DND-41 (cell line): ENCODE data around the gene TEX11.
"Not testable (repeated sequence)": the region's sequence is repeated elsewhere in the genome, so short reads cannot be mapped to it uniquely, and the experiment has no call there.

Experiments used
- EZH2 ChIP-seq: IDR thresholded peaks from 3 replicates; pipeline ENCODE4 v1.6.1; 2012; ENCODE audit warnings: borderline replicate concordance, low read depth, mild to moderate bottlenecking, moderate library complexity, low read length, inconsistent platforms; ENCODE audit not compliant: severe bottlenecking
- TF ChIP-seq, protein P1 (sequence below): IDR thresholded peaks from 2 replicates; pipeline ENCODE4 v1.5.1; 2012; ENCODE audit warnings: borderline replicate concordance, low read length, moderate library complexity, mild to moderate bottlenecking; ENCODE audit not compliant: poor library complexity, severe bottlenecking; ENCODE audit errors: extremely low read depth

- TF ChIP-seq, protein P1, sequence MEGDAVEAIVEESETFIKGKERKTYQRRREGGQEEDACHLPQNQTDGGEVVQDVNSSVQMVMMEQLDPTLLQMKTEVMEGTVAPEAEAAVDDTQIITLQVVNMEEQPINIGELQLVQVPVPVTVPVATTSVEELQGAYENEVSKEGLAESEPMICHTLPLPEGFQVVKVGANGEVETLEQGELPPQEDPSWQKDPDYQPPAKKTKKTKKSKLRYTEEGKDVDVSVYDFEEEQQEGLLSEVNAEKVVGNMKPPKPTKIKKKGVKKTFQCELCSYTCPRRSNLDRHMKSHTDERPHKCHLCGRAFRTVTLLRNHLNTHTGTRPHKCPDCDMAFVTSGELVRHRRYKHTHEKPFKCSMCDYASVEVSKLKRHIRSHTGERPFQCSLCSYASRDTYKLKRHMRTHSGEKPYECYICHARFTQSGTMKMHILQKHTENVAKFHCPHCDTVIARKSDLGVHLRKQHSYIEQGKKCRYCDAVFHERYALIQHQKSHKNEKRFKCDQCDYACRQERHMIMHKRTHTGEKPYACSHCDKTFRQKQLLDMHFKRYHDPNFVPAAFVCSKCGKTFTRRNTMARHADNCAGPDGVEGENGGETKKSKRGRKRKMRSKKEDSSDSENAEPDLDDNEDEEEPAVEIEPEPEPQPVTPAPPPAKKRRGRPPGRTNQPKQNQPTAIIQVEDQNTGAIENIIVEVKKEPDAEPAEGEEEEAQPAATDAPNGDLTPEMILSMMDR = not testable (repeated sequence)
- TF ChIP-seq EZH2 = not testable (repeated sequence)
Observed at GRCh38 chrX:70796742-70797141, 111.8 kb downstream of the TEX11 start.
